Thymus (tissue), 11 donors: ENCODE results near the gene EP300. TPM values are rescaled to one million over a fixed set of nuclear protein-coding genes. Genes with fewer than 3 reads are reported as not detected.
"Not testable (repeated sequence)": the region's sequence is repeated elsewhere in the genome, so short reads cannot be mapped to it uniquely, and the experiment has no call there.

Experiments used
- DNase-seq, 9 donors: peaks; one replicate each; pipeline ENCODE4 v3.0.0-alpha.2; 2013; ENCODE audit warnings: low spot score in 9 of 9, low read depth in 6 of 9, missing footprints in 1 of 9
- H3K27ac ChIP-seq, 2 donors: one replicate each; pipeline ENCODE4 v1.5.1; 2013; ENCODE audit warnings: control low read depth in 1 of 2, low read depth in 1 of 2, low read length in 1 of 2, mild to moderate bottlenecking in 1 of 2, moderate library complexity in 1 of 2
- H3K27me3 ChIP-seq, 2 donors: one replicate each; pipeline ENCODE4 v1.5.1; 2013; ENCODE audit warnings: low read length in 1 of 2; ENCODE audit not compliant: control insufficient read depth in 2 of 2, insufficient read depth in 1 of 2
- H3K36me3 ChIP-seq, 2 donors: one replicate each; pipeline ENCODE4 v1.5.1; 2013; ENCODE audit warnings: low read length in 1 of 2, mild to moderate bottlenecking in 1 of 2, moderate library complexity in 1 of 2; ENCODE audit not compliant: control insufficient read depth in 2 of 2, insufficient read depth in 2 of 2
- H3K4me1 ChIP-seq, 2 donors: one replicate each; pipeline ENCODE4 v1.5.1; 2013; ENCODE audit warnings: low read length in 2 of 2; ENCODE audit not compliant: control insufficient read depth in 2 of 2, insufficient read depth in 2 of 2
- H3K4me3 ChIP-seq, 2 donors: one replicate each; pipeline ENCODE4 v1.5.1; 2013; ENCODE audit warnings: low read length in 2 of 2, control low read depth in 1 of 2, mild to moderate bottlenecking in 1 of 2
- H3K9me3 ChIP-seq, 2 donors: one replicate each; pipeline ENCODE4 v1.5.1; 2013; ENCODE audit warnings: low read length in 1 of 2, mild to moderate bottlenecking in 1 of 2; ENCODE audit not compliant: control insufficient read depth in 2 of 2, insufficient read depth in 1 of 2
- WGBS: extraction: QIAGEN DNeasy Blood & Tissue Kit; methylation state at CpG from one replicate; pipeline ENCODE4 v1.1.7; 2013; 5-methylcytosine and 5-hydroxymethylcytosine counted together
- polyA plus RNA-seq: library from polyadenylated mRNA; stranded (reverse); fragments of 200-250 nt; gene quantifications from one replicate; pipeline ENCODE4 v1.2.3, GENCODE V29; 2013
- total RNA-seq: library from RNA; stranded (reverse); fragments of 120-200 nt; gene quantifications from one replicate; pipeline ENCODE4 v1.2.4, GENCODE V29; 2013
- donor health status: healthy.

The EP300 gene
- total and polyA plus RNA-seq, 2 donors, result 11.1 to 17.1 TPM

DNA sequence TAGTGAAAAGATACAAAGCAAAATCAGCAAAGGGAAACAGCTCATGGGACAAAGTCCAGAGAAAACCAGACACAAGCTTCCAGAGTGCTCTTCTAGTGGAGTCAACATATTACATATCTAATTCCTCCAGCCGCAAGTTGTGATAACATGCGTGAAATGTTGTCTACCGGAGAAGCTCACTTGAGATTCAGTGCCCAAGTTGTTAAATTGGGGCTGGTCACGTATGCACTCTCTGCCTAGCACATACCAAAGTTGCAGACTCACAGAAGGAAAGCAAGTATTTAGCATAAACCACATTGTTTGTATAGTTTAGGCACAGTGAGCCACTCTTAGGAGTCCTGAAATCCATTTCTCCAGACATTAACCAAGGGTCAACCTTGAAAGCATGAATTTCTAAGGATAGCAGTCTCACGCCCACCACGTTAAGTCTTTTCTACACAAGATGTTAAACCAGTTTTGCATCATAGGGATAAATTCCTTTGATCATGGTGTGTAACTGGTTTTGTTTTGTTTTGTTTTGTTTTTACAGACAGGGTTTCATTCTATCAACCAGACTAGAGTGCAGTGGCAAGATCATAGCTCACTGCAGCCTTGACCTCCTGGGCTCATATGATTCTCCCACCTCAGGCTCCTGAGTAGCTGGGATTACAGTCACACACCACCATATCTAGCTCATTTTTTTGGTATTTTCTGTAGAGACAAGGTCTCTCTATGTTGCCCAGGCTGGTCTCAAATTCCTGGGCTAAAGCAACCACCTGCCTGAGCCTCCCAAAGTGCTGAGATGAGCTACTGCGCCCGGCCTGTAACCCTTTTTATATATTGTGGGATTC lies 39.5 kb upstream of the EP300 start:
- Histone ChIP-seq H3K27ac (no peak overlapping the region), H3K4me1 (peaks cover 0 to 6% of the 10 kb centered on the region in 2 donors), H3K9me3 (no peaks in the 10 kb centered on the region), H3K27me3 (no peaks in the 10 kb centered on the region), H3K36me3 (no peaks in the 10 kb centered on the region), H3K4me3 (no peak overlapping the region)
- WGBS, result 91% methylated on average over 8 of the region's 8 CpGs
- no peak for DNase-seq

DNA sequence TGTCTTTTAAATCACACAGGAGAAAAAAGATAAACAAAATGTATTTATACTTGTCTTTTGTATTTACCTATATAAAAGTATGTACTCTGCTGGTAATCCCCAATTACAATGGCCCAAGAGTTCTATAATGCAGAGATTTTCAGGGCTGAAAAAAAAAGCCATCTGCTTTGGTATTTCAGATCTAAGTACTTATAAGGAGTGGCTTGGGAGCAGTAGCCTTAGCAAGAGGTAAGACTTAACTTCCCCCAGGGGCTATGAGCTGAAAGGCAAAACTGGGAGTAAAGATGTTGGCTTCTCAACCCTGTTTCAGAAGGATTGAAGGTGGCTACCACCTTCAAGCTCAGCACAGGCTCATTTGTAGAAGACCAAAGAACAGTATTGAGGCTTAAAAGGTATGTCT lies 35.3 kb upstream of the EP300 start:
- DNase-seq, result no peak
- H3K9me3 ChIP-seq, result no peaks in the 10 kb centered on the region
- no peak overlapping the region for H3K4me3 ChIP-seq
- H3K4me1 ChIP-seq, result no peaks in the 10 kb centered on the region
- no peaks in the 10 kb centered on the region for H3K27me3 ChIP-seq
- H3K27ac ChIP-seq, result no peak overlapping the region
- H3K36me3 ChIP-seq, result no peaks in the 10 kb centered on the region

DNA sequence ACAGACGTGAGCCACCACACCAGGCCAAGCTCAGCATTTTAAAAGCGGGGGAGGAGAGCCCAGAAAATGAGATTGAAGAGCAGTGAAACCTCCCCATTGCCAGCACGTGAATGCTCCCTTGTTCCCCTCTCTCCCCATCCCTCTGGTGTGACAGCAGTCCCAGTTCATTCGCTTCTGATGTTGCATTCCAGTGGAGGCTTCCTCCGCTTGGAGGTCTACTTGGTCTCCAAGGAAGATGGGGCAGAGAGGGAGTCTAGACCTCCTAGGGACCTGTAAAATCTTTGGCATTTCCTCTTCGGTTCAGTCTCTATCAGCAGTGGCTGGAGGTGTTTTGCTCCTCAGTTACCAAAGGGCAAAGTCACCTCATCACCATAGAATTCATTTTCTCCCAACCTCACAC lies 30.2 kb upstream of the EP300 start:
- Histone ChIP-seq H3K4me1 (no peaks in the 10 kb centered on the region), H3K4me3 (no peak overlapping the region), H3K36me3 (no peaks in the 10 kb centered on the region), H3K27ac (no peak overlapping the region), H3K27me3 (no peaks in the 10 kb centered on the region), H3K9me3 (no peaks in the 10 kb centered on the region)
- no peak for DNase-seq
- WGBS, result 94% methylated on average over 6 of the region's 6 CpGs

DNA sequence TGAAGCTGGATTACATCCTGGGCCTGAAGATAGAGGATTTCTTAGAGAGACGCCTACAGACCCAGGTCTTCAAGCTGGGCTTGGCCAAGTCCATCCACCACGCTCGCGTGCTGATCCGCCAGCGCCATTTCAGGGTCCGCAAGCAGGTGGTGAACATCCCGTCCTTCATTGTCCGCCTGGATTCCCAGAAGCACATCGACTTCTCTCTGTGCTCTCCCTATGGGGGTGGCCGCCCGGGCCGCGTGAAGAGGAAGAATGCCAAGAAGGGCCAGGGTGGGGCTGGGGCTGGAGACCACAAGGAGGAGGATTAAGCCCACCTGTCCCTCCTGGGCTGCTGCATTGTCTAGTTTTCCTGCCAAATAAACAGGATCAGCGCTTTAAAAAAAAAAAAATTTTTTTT lies 28.1 kb upstream of the EP300 start:
- not testable (repeated sequence) for DNase-seq, H3K36me3 ChIP-seq, H3K27me3 ChIP-seq, H3K4me1 ChIP-seq, H3K27ac ChIP-seq, H3K4me3 ChIP-seq, H3K9me3 ChIP-seq
- 98% methylated on average over 15 of the region's 15 CpGs for WGBS

DNA sequence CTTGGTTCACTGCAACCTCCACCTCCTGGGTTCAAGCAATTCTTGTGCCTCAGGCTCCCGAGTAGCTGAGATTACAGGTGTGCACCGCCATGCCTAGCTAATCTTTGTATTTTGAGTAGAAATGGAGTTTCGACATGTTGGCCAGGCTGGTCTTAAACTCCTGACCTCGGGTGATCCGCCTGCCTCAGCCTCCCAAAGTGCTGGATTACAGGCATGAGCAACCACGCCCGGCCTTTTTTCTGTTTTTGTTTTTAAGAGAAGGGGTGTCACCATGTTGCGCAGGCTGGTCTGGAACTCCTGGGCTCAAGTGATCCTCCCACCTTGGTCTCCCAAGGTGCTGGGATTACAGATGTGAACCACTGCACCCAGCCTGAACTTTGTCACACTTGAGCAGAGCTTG lies 26.1 kb upstream of the EP300 start:
- H3K27ac ChIP-seq, H3K4me1 ChIP-seq, H3K27me3 ChIP-seq, H3K36me3 ChIP-seq, H3K4me3 ChIP-seq, H3K9me3 ChIP-seq, DNase-seq: not testable (repeated sequence)
- WGBS, result 97% methylated on average over 8 of the region's 8 CpGs

DNA sequence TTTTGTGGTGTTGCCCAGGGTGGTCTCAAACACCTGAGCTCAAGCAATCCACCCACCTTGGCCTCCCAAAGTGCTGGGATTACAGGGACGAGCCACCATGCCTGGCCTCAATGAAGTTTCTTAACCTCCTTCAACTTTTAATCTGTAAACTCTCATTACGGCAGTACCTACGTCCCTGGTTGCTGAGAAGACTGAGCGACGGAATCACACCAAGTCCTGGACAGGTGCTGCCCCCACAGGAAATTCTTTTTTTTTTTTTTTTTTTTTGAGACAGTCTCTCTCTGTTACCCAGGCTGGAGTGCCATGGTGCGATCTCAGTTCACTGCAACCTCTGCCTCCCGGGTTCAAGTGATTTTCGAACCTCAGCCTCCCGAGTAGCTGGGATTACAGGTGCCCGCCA lies 24.4 kb upstream of the EP300 start:
- not testable (repeated sequence) for H3K9me3 ChIP-seq, H3K4me3 ChIP-seq, H3K27ac ChIP-seq, H3K27me3 ChIP-seq, DNase-seq, H3K36me3 ChIP-seq, H3K4me1 ChIP-seq
- WGBS, result 97% methylated on average over 10 of the region's 10 CpGs

DNA sequence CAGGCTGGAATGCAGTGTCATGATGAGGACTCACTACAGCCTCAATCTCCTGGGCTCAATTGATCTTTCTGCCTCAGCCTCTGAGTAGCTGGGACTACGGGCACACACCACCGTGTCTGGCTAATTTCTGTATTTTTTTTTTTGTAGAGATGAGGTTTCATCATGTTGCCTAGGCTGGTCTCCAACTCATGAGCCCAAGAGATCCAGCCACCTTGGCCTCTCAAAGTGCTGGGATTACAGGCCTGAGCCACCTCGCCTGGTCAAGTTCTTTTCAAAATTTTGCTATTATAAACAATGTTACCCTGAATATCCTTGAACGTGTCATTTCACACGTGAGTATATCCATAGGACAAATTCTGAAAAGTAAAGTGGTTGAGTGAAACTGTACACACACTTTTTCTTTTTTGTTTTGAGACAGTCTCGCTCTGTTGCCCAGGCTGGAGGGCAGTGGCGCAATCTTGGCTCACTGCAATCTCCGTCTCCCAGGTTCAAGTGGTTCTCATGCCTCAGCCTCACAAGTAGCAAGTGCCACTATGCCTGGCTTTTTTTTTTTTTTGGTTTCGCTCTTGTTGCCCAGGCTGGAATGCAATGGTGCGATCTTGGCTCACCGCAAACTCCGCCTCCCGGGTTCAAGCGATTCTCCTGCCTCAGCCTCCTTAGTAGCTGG lies 21.6 kb upstream of the EP300 start:
- no peak overlapping the region for H3K4me3 ChIP-seq
- no peak overlapping the region for H3K27ac ChIP-seq
- H3K27me3 ChIP-seq, result no peaks in the 10 kb centered on the region
- no peaks in the 10 kb centered on the region for H3K36me3 ChIP-seq
- 97% methylated on average over 14 of the region's 14 CpGs for WGBS
- H3K4me1 ChIP-seq, result peaks cover 0 to 7% of the 10 kb centered on the region in 2 donors
- DNase-seq, result no peak
- no peaks in the 10 kb centered on the region for H3K9me3 ChIP-seq

DNA sequence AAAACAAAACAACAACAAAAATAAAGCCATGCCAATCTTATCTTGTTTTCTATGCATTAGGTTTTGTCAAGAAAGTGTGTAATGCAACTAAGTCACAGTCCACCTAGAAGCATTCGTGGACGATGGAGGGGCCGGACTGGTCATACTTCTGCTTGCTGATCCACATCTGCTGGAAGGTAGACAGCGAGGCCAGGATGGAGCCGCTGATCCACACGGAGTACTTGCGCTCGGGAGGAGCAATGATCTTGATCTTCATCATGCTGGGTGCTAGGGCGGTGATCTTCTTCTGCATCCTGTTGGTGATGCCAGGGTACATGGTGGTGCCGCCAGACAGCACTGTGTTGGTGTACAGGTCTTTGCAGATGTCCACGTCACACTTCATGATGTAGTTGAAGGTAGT lies 18.3 kb upstream of the EP300 start:
- Histone ChIP-seq H3K4me3 (no peak overlapping the region), H3K27me3 (no peaks in the 10 kb centered on the region), H3K9me3 (no peaks in the 10 kb centered on the region), H3K36me3 (no peaks in the 10 kb centered on the region), H3K27ac (no peak overlapping the region), H3K4me1 (peaks cover 0 to 2% of the 10 kb centered on the region in 2 donors)
- WGBS, result 97% methylated on average over 11 of the region's 11 CpGs
- no peak for DNase-seq

DNA sequence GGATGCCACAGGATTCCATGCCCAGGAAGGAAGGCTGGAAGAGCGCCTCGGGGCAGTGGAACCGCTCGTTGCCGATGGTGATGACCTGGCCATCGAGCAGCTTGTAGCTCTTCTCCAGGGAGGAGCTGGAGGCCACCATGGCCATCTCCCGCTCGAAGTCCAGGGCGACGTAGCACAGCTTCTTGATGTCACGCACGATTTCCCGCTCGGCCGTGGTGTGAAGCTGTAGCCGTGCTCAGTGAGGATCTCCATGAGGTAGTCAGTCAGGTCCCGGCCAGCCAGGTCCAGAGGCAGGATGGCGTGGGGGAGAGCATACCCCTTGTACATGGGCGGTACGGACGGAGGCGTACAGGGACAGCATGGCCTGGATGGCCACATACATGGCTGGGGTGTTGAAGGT lies 17.9 kb upstream of the EP300 start:
- no peak for DNase-seq
- no peaks in the 10 kb centered on the region for H3K4me1 ChIP-seq
- WGBS, result 98% methylated on average over 22 of the region's 22 CpGs
- no peak overlapping the region for H3K4me3 ChIP-seq
- no peaks in the 10 kb centered on the region for H3K27me3 ChIP-seq
- H3K36me3 ChIP-seq, result no peaks in the 10 kb centered on the region
- no peak overlapping the region for H3K27ac ChIP-seq
- no peaks in the 10 kb centered on the region for H3K9me3 ChIP-seq
